ENCODE measurements around the gene TMEM185B. TPM values are rescaled to one million over a fixed set of nuclear protein-coding genes. Genes with fewer than 3 reads are reported as not detected.

TMEM185B gene
- total and polyA plus RNA-seq, 2 donors (not counting 3 experiments of a cell fraction or from before 2014, with no cell fraction given), result 29.9 to 31.8 TPM

- TF ChIP-seq EZH2 (IDR thresholded peaks at IDR 0.05; ENCODE audit: borderline replicate concordance, low read depth, low read length, severe bottlenecking), result no peak
- no peak for TF ChIP-seq FOS (IDR thresholded peaks at IDR 0.05; ENCODE audit: borderline replicate concordance, insufficient read depth, low read length)
- TF ChIP-seq MAX (IDR thresholded peaks at IDR 0.05; ENCODE audit: insufficient read depth, insufficient read length), result no peak
- TF ChIP-seq JUN (IDR thresholded peaks at IDR 0.05; ENCODE audit: borderline replicate concordance, insufficient read depth, insufficient read length, low read depth), result no peak
- TF ChIP-seq CTCF (IDR thresholded peaks at IDR 0.05; ENCODE audit: extremely low read depth in 1 of 2, insufficient read depth in 1 of 2, low read depth in 1 of 2, low read length in 2 of 2), result no peak
- TF ChIP-seq GATA2 (IDR thresholded peaks at IDR 0.05; ENCODE audit: insufficient read depth, insufficient read length, low read depth, low read length), result no peak
- no peak overlapping the region for H3K4me2 ChIP-seq (ENCODE audit: insufficient read depth, low read length)
- no peak overlapping the region for H3K4me3 ChIP-seq (replicated peaks in 1 of 3; ENCODE audit: insufficient read depth in 1 of 3, low read depth in 1 of 3, low read length in 3 of 3)
- CTCF ChIA-PET, result no interaction called here
- no peaks in the 10 kb centered on the region for H3K27me3 ChIP-seq (ENCODE audit: control insufficient read depth in 2 of 2, insufficient read depth in 2 of 2, low read length in 2 of 2)
- no peaks in the 10 kb centered on the region for H3K9me3 ChIP-seq (replicated peaks; ENCODE audit: control insufficient read depth, insufficient read depth, low read length)
- dilution Hi-C loops (cut with MboI; ENCODE audit: extremely low pct_ligation_motif_present, low sequenced_read_pairs), result no loop called here
- no peak overlapping the region for H2AFZ ChIP-seq (ENCODE audit: low read depth, low read length)
- BruUV-seq (replicated peaks), result no TSS peak
- POLR2A ChIA-PET, result no interaction called here
- H3K27ac ChIP-seq (ENCODE audit: insufficient read depth, low read depth, low read length), result no peak overlapping the region
- H3K9me1 ChIP-seq (replicated peaks; ENCODE audit: control insufficient read depth, extremely low read depth, insufficient read depth, low read length), result no peaks in the 10 kb centered on the region
- H3K79me2 ChIP-seq (ENCODE audit: control insufficient read depth, insufficient read depth, low read length), result peaks cover 74% of the 10 kb centered on the region
- H4K20me1 ChIP-seq (replicated peaks; ENCODE audit: control insufficient read depth, extremely low read depth, insufficient read depth, low read length), result no peaks in the 10 kb centered on the region
- H3K36me3 ChIP-seq (ENCODE audit: control insufficient read depth in 2 of 2, extremely low read depth in 1 of 2, insufficient read depth in 2 of 2, low read length in 2 of 2), result peaks cover 3% of the 10 kb centered on the region in 2 experiments
- intact Hi-C loops (cut with micrococcal nuclease), result no loop called here
- DNase-seq (ENCODE audit: low read depth, low spot score), result no peak
- H3K9ac ChIP-seq (replicated peaks; ENCODE audit: extremely low read depth, insufficient read depth, low read length), result no peak overlapping the region
- FAIRE-seq, result no peak
- peaks cover 42% of the 10 kb centered on the region for H3K4me1 ChIP-seq (ENCODE audit: control insufficient read depth, extremely low read depth, insufficient read depth, low read length)
Observed at GRCh38 chr2:120262761-120263428, 39.7 kb upstream of the TMEM185B start.
